ENCODE data around the gene METTL2B. TPM values are rescaled to one million over a fixed set of nuclear protein-coding genes. Genes with fewer than 3 reads are reported as not detected.

The METTL2B gene
- total and polyA plus RNA-seq, 8 donors: 7.8 to 21.5 (median 12.4) TPM

- intact Hi-C loops (cut with DNase I; ENCODE audit: low total_unique reads): no loop called here
- peaks cover 0 to 13% (median 0%) of the 10 kb centered on the region in 3 donors for H3K27me3 ChIP-seq
- no peak overlapping the region for H3K27ac ChIP-seq
These were observed 45.3 kb upstream of the METTL2B start for GRCh38 chr7:128431221-128431620.

GRCh38 chr7:128431754-128432153, 44.8 kb upstream of the METTL2B start:
- peaks cover 0 to 21% (median 12%) of the 10 kb centered on the region in 4 donors for H3K4me1 ChIP-seq
- H3K36me3 ChIP-seq: no peaks in the 10 kb centered on the region
- no peak for TF ChIP-seq POLR2A (IDR thresholded peaks at IDR 0.05)
- TF ChIP-seq POLR2AphosphoS5 (IDR thresholded peaks at IDR 0.05): no peak
- TF ChIP-seq EP300 (IDR thresholded peaks at IDR 0.05): no peak
- TF ChIP-seq CTCF (IDR thresholded peaks at IDR 0.05): no peak
- 37 to 73% (median 53%) methylated on average over 2 of the region's 2 CpGs for WGBS, 5 donors
- no peak for DNase-seq
- no peak overlapping the region for H3K4me3 ChIP-seq
- intact Hi-C loops (cut with DNase I; ENCODE audit: low total_unique reads): no loop called here
- H3K27me3 ChIP-seq: peaks cover 0 to 13% (median 0%) of the 10 kb centered on the region in 3 donors
- H3K9me3 ChIP-seq: no peaks in the 10 kb centered on the region
- H3K27ac ChIP-seq: no peak overlapping the region

More at GRCh38 chr7:128431221-128431620, 45.3 kb upstream of the METTL2B start:
- TF ChIP-seq CTCF (IDR thresholded peaks at IDR 0.05) (no peak), POLR2A (IDR thresholded peaks at IDR 0.05) (no peak), EP300 (IDR thresholded peaks at IDR 0.05) (no peak), POLR2AphosphoS5 (IDR thresholded peaks at IDR 0.05) (no peak)
- H3K4me1 ChIP-seq: peaks cover 0 to 21% (median 12%) of the 10 kb centered on the region in 4 donors
- peak; percentile 48 to 55 for DNase-seq
- H3K36me3 ChIP-seq: no peaks in the 10 kb centered on the region
- no peaks in the 10 kb centered on the region for H3K9me3 ChIP-seq
- 44 to 57% (median 55%) methylated on average over 3 to 6 of the region's 6 CpGs for WGBS, 5 donors
- no peak overlapping the region for H3K4me3 ChIP-seq

GRCh38 chr7:128434413-128435326, 41.9 kb upstream of the METTL2B start:
- Histone ChIP-seq H3K27me3 (peaks cover 0 to 8% (median 0%) of the 10 kb centered on the region in 3 donors), H3K9me3 (no peaks in the 10 kb centered on the region), H3K36me3 (no peaks in the 10 kb centered on the region), H3K4me1 (peaks cover 0 to 23% (median 8%) of the 10 kb centered on the region in 4 donors), H3K4me3 (no peak overlapping the region), H3K27ac (peak overlapping the region in 3 of 5 donors; percentile 33 to 41 (median 34))
- 52 to 60% (median 57%) methylated on average over 4 of the region's 4 CpGs for WGBS, 5 donors
- intact Hi-C loops (cut with DNase I; ENCODE audit: low total_unique reads): no loop called here
- DNase-seq: no peak
- TF ChIP-seq POLR2A (IDR thresholded peaks at IDR 0.05) (no peak), CTCF (IDR thresholded peaks at IDR 0.05) (no peak), POLR2AphosphoS5 (IDR thresholded peaks at IDR 0.05) (no peak), EP300 (IDR thresholded peaks at IDR 0.05) (no peak)

GRCh38 chr7:128435327-128435686, 41.2 kb upstream of the METTL2B start:
- 23 to 38% (median 30%) methylated on average over 3 of the region's 3 CpGs for WGBS, 5 donors
- Histone ChIP-seq H3K9me3 (no peaks in the 10 kb centered on the region), H3K36me3 (no peaks in the 10 kb centered on the region), H3K27me3 (peaks cover 0 to 3% (median 0%) of the 10 kb centered on the region in 3 donors), H3K27ac (peak overlapping the region in 3 of 5 donors; percentile 33 to 41 (median 34)), H3K4me3 (no peak overlapping the region), H3K4me1 (peaks cover 0 to 23% (median 8%) of the 10 kb centered on the region in 4 donors)
- TF ChIP-seq EP300 (IDR thresholded peaks at IDR 0.05) (no peak), POLR2AphosphoS5 (IDR thresholded peaks at IDR 0.05) (no peak), POLR2A (IDR thresholded peaks at IDR 0.05) (no peak), CTCF (IDR thresholded peaks at IDR 0.05) (no peak)
- DNase-seq: peak in 1 of 2 donors; percentile 62
- intact Hi-C loops (cut with DNase I; ENCODE audit: low total_unique reads): no loop called here
